RPMI8226 (cell line): Measurements from ENCODE around the gene RPA1.
"Not testable (repeated sequence)": the region's sequence is repeated elsewhere in the genome, so short reads cannot be mapped to it uniquely, and the experiment has no call there.

Source experiments
- DNase-seq: peaks from one replicate; pipeline ENCODE4 v3.0.0-alpha.2; 2015

Gene RPA1

GRCh38 chr17:1880851-1881630, 51.2 kb downstream of the RPA1 start:
- DNase-seq, result no peak

GRCh38 chr17:1882836-1883235, 53.0 kb downstream of the RPA1 start:
- peak; percentile 11 for DNase-seq

- DNase-seq, result no peak
Observed at GRCh38 chr17:1883536-1883935, 53.7 kb downstream of the RPA1 start.

DNA sequence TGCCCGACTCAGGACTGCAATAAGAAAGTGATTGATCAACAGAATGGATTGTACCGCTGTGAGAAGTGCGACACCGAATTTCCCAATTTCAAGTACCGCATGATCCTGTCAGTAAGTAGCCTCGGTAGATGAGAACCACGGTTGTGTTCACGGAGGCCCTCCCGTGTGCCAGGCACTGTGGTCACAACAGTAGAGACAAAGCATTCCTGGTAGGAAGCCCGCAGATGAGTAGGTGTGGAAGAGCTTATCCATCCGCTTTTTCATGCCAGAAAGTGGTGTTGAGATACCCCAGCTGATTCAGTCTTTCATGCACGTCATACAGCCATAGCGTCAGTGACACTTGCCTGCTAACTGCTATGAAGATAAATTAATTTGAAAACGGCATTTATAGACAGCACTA, 58.9 kb downstream of the RPA1 start:
- DNase-seq, result no peak

DNA sequence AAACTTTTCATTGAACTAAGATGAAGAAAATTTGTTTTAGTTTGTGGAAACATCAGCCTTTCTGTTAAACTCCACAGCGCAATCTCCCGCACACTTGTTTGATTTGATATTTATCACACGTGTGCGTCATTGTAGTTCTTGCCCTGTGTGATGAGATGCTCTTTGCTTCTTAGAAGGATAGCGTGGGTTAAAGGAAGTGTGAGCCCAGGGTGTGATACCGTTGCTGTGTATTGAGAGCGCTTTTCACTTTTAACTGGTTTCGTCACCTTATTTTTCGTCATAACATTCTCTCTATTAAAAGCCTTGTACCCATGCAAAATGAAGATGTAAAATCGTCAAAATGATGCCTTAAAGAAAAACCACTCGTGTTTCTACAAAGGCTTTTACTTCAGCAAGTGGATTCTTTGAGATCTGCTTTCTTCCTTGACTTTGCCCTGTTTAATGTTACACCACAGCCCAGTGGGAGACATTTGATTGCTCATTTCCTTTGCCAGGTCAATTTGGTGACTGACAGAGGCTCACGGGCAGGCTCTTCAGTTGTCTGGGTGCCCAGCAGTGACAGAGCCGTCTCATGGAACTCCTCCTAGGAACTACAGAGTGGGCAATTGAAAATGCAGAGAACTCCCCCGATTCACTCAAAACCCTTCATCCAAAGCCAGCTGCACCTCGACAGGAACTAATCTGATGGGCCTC, 61.1 kb downstream of the RPA1 start:
- DNase-seq, result no peak

DNA sequence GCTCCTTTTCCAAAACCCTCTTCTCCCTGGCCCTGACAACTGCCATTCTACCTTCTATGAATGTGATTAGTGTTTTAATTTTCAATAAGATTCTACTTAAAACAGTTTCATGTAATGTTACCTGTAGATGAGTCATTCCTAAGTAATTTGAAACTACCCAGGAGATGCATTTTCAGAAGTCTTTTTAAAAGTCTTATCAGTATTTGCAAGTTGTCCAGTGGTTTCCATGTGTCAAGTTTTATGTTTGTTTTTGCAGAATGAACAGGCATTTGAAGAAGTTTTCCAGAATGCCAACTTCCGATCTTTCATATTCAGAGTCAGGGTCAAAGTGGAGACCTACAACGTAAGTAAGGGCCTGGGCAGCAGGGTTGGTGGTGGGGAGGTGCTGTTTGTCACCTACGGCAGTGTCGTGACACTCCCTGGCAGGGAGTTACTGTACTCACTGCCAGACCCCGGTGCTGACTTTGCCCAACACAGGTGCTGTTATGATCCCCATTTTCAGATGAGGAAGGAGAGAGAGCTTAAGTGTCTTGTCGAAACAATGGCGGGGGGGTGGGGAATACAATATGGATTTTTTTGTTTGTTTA, 65.0 kb downstream of the RPA1 start:
- DNase-seq, result no peak

DNA sequence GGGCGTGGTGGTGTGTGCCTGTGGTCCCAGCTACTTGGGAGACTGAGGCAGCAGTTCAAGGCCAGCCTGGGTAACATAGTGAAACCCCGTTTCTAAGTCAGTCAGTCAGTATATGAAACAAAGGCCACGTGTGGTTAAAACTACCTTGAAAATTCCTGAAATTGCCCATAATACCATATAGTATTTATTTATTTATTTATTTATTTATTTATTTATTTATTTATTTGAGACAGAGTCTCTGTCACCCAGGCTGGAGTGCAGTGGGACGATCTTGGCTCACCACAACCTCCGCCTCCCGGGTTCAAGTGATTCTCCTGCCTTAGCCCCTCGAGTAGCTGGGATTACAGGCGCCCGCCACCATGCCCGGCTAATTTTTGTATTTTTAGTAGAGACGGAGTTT, 65.7 kb downstream of the RPA1 start:
- not testable (repeated sequence) for DNase-seq

DNA sequence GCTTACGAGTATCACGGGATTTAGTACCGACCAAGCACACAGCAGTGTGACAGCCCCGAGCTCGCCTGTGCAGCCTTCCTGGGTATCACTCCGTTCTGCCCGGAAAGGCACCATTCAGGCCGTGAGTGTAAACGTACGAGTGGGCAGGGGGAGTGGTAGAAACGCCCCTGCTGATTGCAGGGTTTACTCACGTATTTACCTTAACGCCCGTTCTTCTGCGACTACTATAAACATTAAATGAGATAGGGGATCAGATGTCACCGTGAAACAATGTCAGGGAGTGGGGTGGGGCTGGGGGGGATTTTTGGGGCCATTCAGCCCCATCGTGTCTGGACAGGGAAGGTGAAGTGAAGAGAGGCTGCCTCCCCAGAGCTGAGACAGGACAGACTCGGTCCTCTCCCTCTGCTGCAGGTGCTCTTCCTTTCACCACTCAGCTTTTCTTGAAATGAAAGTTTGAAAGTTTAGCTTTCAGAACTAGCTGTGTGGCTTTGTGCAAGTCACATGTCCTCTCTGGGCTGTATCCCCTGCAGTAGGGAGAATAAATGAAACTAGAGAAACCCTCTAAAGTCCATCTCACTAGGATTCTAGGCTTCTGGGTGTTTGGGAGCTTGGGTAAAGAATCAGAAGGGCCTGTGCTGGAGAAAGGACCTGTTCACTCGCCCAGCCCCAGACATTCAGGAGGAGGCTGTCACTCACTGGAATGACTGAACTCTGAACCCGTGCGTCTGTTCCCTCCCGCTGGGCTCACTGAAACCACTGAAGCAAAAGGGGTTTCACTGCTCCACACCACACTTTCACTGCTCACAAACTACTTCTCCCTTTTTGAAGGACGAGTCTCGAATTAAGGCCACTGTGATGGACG, 66.7 kb downstream of the RPA1 start:
- DNase-seq, result no peak

DNA sequence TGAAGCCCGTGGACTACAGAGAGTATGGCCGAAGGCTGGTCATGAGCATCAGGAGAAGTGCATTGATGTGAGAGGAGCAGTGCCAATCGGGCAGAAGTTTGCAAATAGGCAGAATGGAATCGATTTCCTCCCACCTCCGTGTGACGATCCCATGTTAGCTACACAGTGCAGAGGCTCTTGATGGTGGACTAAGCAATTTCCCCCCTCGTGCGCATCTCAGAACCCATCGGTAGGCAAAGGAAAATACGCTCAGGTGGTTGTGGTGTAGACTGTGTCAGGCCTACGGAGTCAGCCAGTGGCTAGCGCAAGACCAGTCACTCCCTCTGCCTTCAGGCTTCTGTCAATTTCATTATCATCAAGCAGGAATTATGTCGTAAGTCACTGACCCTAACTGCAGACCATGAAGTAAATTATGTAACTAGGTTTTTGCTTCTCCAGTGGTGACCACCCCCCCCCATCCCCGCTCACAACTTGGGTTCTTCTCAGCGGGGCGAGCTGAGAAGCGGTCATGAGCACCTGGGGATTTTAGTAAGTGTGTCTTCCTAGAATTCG, 67.4 kb downstream of the RPA1 start:
- DNase-seq, result no peak

DNA sequence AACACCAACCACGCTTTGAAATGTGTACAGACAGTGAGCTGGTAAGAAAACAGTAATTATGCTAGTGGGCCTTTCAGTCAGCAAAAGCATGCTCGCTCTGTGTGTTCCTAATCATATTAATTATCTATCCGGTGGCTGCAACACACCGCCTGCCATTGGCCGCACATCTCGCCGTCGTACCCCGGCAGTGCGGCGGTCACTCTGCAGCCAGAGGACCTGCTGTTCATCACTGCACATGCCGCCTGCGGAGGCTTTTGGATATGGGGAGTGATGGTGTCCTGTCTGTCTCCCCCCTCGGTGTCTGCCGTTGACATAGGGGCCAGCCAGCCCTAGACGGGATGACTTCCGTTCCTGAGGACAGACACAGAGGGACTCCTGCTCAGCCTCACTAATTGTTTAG, 68.5 kb downstream of the RPA1 start:
- DNase-seq, result no peak

- no peak for DNase-seq
Observed at GRCh38 chr17:1898872-1899271, 69.1 kb downstream of the RPA1 start.

DNA sequence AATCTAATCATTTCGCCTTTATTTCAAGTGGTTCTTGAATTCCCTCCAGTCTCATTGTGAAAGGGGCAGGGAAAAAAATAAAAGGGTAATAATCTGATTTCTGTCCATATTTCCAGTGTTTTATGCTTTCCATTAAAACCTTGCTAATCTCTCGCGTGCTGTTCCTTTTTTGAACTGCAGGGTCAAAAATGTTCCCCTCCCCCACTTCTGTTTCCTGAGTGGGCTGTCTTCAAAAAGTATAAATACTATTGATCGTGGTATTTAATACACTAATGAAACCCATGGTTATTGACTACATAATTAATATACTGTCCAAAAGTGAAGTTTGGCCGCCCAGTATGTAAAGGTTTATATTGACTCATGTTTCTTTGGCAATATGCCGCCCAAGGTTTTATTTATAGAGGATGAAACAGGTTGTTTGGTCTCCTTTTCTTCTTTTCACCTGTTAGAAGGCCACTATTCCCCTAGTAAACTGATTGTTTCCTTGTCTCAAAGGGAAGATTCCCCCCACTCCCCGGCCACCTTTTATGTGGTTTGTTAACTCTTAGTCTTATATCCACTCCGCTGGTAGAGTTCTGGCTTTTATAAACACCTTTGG, 69.7 kb downstream of the RPA1 start:
- DNase-seq, result no peak

GRCh38 chr17:1904273-1905182, 74.7 kb downstream of the RPA1 start:
- DNase-seq, result no peak

- no peak for DNase-seq
Observed at GRCh38 chr17:1905190-1905913, 75.5 kb downstream of the RPA1 start.

DNA sequence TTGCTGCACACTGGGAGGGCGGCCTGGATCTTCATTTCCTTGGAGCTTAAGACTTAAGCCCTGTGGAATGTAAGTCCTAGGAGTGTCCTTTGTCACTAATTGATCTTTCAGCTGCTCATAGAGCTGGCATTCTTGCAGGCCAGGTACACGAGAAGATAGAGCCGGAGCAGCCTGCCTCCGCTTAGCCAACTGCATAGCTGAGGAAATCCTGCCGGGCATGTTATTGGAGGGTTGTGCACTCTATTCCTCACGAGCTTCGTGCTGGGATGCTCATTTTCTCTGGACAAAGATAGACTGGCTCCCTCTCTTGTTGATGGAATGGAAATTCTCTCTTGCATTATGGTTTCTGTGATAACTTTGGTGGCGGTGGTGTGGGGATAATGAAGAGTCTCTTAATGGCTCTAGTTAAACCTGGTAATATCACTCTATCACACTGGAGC, 76.9 kb downstream of the RPA1 start:
- DNase-seq, result no peak

GRCh38 chr17:1907216-1907631, 77.4 kb downstream of the RPA1 start:
- no peak for DNase-seq

DNA sequence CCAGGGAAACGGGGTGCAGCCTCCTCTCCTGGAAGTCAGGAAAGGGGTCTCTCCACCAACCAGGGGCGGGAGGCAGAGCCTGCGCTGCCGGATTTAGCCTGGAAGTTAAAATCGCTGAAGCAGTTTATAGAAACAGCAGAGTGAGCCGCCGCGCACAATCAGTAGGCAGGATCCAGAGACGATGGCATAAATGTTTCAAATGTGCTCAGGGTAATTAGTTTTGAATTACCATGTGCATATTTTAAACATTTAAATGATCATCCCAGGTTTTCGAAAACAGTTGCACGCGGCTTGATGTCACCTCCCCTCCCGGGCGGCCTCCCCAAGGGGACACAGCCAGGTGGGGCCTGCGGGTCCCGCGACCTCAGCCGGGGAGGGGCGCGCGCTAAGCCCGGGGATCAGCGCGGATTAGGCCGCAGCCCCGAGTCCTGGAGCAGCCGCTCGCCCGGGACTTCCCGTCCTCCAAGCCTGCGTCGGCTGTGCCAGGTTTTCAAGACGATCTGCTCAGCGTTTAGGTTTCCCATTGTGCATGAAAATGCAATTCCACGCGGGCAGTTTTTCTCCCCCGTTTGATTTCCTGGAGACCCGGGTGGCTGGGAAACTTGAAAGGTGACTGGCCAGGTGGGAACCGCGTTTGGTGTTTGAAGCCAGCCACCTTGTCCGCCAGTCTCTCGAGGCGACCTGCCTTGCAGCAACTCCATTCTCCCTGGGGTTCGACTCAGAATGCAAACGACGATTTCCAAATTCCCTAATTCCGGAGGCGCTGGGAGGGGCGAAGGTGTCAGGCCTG, 78.3 kb downstream of the RPA1 start:
- no peak for DNase-seq

DNA sequence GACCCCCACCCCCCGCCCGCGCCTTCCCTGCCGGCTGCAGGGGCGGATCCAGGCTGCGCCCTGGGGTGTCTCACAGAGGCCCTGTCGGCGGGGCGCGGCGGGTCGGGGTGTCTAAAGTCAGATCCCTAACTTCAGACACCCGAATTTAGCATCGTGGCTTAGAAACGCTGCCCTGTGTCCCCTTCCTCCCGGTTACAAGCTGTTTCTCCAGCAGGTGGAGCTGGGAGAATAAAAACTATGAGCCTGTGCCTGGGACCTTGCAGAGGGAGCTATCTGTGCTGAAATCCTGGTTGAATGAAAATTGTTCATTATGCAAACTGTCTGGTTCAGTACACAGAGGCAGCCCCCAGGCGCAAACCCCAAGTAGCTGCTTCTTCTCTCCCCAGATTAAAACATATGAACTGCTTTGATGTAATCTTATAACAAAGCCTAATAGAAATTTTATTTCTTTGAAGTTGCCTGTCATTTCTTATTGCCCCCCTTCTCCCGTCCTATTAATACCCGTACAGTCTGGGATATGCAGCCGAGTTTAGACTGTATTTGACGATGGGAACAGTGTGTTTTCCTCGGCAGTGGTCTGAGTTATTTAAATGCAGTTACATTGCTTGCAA, 79.0 kb downstream of the RPA1 start:
- peak; percentile 68 for DNase-seq

DNA sequence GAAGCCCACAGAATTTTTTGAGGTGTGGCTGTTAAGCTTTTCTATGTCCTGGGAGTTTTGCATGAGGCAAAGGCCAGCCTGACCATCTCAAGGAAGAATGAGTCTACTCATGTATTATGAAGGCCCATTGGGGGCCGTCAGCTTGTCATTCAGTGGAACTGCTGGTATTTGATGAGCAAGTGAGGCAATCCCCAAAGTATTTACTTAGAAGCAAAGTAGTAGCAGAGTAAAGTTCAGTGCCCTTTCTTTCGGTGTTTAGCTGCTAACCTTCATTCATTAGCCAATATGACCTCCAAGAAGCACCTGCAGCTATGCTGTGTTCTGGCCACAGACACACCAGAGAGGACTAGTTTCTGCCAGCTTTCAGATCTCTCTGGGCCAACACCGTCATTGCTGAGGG, 80.2 kb downstream of the RPA1 start:
- no peak for DNase-seq
